Measurements from ENCODE around the gene FRAT1.
A peak's percentile ranks its signal among the peaks of the same experiment; 100 is the strongest.

FRAT1 gene

GRCh38 chr10:97358781-97359180 is 39.7 kb downstream of the FRAT1 start:
- DNase-seq = peak in 3 of 10 donors; percentile 47 to 63 (median 61)
- intact Hi-C loops (cut with DNase I) = no loop called here

GRCh38 chr10:97360705-97361536 is 41.9 kb downstream of the FRAT1 start:
- peak in 2 of 10 donors; percentile 41 to 46 for DNase-seq
- intact Hi-C loops (cut with DNase I) = no loop called here

GRCh38 chr10:97361537-97361901 is 42.4 kb downstream of the FRAT1 start:
- intact Hi-C loops (cut with DNase I) = no loop called here

GRCh38 chr10:97362310-97363033 is 43.4 kb downstream of the FRAT1 start:
- no peak for DNase-seq
- intact Hi-C loops (cut with DNase I) = no loop called here

More at GRCh38 chr10:97361537-97361901, 42.4 kb downstream of the FRAT1 start:
- peak in 2 of 10 donors; percentile 10 to 53 for DNase-seq

GRCh38 chr10:97363071-97363470 is 44.0 kb downstream of the FRAT1 start:
- intact Hi-C loops (cut with DNase I) = no loop called here
- DNase-seq = no peak

GRCh38 chr10:97365761-97366351 is 46.8 kb downstream of the FRAT1 start:
- DNase-seq = peak in 1 of 10 donors; percentile 60
- intact Hi-C loops (cut with DNase I) = no loop called here

GRCh38 chr10:97366572-97366971 is 47.5 kb downstream of the FRAT1 start:
- peak in 2 of 10 donors; percentile 57 to 78 for DNase-seq
- intact Hi-C loops (cut with DNase I) = no loop called here

GRCh38 chr10:97367126-97367649 is 48.1 kb downstream of the FRAT1 start:
- intact Hi-C loops (cut with DNase I) = no loop called here
- peak in 1 of 10 donors; percentile 55 for DNase-seq

All from posterior cingulate gyrus (tissue), 11 donors.